Mucosa of descending colon (tissue), 3 donors: ENCODE measurements around the gene QRICH1. TPM values are rescaled to one million over a fixed set of nuclear protein-coding genes. Genes with fewer than 3 reads are reported as not detected.
A peak's percentile ranks its signal among the peaks of the same experiment; 100 is the strongest.
"Not testable (repeated sequence)": the region's sequence is repeated elsewhere in the genome, so short reads cannot be mapped to it uniquely, and the experiment has no call there.

Source experiments
- ATAC-seq: fragments of 200-7000 bp; cut with Tn5 transposase; one replicate; pipeline ENCODE4 v1.9.1; 2020; ENCODE audit warnings: mild to moderate bottlenecking, moderate library complexity
- DNase-seq, 3 donors: peaks; one replicate each; pipeline ENCODE4 v3.0.0-alpha.2; 2020
- H3K36me3 ChIP-seq: fragments of 200-600 bp; one replicate; pipeline ENCODE4 v1.8.0; 2021; ENCODE audit warnings: low read depth, mild to moderate bottlenecking
- H3K4me1 ChIP-seq: fragments of 200-600 bp; one replicate; pipeline ENCODE4 v1.8.0; 2021; ENCODE audit warnings: low read depth, mild to moderate bottlenecking
- H3K4me3 ChIP-seq: fragments of 200-600 bp; one replicate; pipeline ENCODE4 v1.8.0; 2021; ENCODE audit warnings: mild to moderate bottlenecking
- H3K9me3 ChIP-seq: fragments of 200-600 bp; one replicate; pipeline ENCODE4 v1.8.0; 2021; ENCODE audit warnings: mild to moderate bottlenecking
- CTCF ChIP-seq: fragments of 200-600 bp; IDR thresholded peaks from one replicate; pipeline ENCODE4 v1.8.0; 2022; ENCODE audit warnings: antibody characterized with exemption, mild to moderate bottlenecking
- intact Hi-C, 2 donors: fragments of 100-400 bp; cut with DNase I in 1 of 2; cut with micrococcal nuclease in 1 of 2; formaldehyde crosslinking; loops; one replicate each; pipeline versions ENCODE4 v1.11.0 to v1.11.1; 2022; cut with DNase I, micrococcal nuclease
- total RNA-seq, 3 donors: library from RNA; stranded (reverse); fragmentation: NEBNext Ultra II Directional in 2 of 3; extraction: Animal tissue kit (Norgen Biotek cat#: 25700) in 2 of 3; gene quantifications; one replicate each; pipeline versions ENCODE4 v1.2.1 to v1.2.4, GENCODE V29; 2021 to 2023
- donor health status: DM: no; HTN: no; CAD: no; lungs with moderate emphysema.
- donor health status: DM: no; HTN: no; CAD: no.
- donor health status: DM: no; HTN: yes; CAD: no.

Gene QRICH1
- total RNA-seq, 3 donors from 2014 or later, result 73.0 to 104 (median 86.1) TPM

DNA sequence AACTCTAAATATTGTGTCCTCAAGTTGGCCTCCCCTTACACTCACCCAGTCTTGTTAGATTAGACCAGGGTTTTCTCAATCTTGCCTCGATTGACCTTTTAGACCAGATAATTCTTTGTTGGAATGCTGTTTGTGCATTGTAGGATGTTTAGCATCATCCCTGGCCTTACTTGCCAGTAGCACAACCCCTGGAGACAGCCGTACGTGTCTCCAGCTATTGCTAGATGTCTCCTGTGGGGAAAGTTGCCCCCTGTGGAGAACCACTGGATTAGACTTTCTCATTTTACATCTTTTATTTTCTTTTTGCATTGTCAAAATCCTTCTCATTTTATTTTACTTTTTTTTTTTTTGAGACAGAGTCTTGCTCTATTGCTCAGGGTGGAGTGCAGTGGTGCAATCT lies 84.5 kb downstream of the QRICH1 start:
- no peak for TF ChIP-seq CTCF
- DNase-seq (no peak), ATAC-seq (no peak)
- Histone ChIP-seq H3K9me3 (no peaks in the 10 kb centered on the region), H3K36me3 (no peaks in the 10 kb centered on the region), H3K4me3 (no peak overlapping the region), H3K4me1 (peaks cover 9% of the 10 kb centered on the region)
- intact Hi-C loops, result no loop called here

DNA sequence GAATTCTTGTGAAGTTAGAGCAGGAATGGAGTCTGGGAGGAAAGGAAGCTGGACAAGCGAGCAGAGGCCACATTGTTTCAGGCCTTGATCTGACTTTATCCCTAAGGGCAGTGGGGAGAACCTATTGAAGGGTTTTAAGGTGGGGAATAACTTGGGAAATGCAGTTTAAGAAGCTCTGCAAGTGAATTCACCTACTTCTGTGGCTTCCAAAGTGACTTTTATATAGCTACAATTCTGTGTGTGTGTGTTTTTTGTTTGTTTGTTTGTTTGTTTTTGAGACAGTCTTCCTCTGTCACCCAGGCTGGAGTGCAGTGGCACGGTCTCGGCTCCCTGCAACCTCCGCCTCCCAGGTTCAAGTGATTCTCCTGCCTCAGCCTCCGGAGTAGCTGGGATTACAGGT lies 85.2 kb downstream of the QRICH1 start:
- H3K9me3 ChIP-seq, intact Hi-C loops, H3K36me3 ChIP-seq, DNase-seq, H3K4me3 ChIP-seq, ATAC-seq, H3K4me1 ChIP-seq: not testable (repeated sequence)

DNA sequence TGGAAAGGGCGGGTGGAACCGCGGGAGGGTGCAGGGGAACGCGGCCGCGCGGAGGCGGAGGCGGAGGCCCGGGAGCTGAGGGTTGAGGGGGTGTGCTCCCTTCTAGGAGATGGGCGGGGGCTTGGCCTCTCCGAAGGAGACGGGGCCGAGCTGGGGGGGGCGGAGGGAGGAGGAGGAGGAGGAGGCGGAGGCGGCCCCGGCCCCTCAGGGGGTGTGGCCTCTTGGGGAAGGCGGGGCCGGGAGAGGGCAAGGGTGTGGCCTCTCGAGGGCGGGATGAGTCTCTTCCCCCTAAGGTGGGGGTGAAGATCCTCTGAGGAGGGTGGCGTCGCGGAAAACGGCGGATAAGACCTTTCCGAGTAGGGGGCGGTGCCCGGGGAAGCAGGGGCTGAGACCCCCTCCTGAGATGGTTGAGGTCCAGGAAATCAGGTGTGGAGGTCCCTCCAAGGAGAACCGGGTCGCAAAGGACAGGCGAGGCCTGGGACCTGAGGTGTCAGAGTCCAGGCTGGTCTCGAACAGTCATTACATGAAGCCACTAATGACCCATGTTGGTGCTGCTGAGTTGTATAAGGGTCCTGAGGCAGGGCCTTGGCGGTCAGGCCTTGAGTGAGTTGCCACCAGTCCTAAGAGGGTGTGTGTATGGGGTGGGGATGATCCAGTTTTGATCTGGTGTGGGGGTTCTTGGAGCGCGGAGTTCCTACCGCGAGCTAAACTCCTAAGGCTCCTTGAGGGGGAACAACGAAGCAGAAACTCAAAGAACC lies 85.9 kb downstream of the QRICH1 start:
- ATAC-seq, result peak; percentile 87
- DNase-seq, result peak; percentile 92 to 97 (median 96)
- H3K4me1 ChIP-seq, result peaks cover 9% of the 10 kb centered on the region
- H3K9me3 ChIP-seq, result no peaks in the 10 kb centered on the region
- TF ChIP-seq CTCF, result no peak
- H3K36me3 ChIP-seq, result no peaks in the 10 kb centered on the region
- H3K4me3 ChIP-seq, result peak overlapping the region; percentile 51
- intact Hi-C loops, result no loop called here

DNA sequence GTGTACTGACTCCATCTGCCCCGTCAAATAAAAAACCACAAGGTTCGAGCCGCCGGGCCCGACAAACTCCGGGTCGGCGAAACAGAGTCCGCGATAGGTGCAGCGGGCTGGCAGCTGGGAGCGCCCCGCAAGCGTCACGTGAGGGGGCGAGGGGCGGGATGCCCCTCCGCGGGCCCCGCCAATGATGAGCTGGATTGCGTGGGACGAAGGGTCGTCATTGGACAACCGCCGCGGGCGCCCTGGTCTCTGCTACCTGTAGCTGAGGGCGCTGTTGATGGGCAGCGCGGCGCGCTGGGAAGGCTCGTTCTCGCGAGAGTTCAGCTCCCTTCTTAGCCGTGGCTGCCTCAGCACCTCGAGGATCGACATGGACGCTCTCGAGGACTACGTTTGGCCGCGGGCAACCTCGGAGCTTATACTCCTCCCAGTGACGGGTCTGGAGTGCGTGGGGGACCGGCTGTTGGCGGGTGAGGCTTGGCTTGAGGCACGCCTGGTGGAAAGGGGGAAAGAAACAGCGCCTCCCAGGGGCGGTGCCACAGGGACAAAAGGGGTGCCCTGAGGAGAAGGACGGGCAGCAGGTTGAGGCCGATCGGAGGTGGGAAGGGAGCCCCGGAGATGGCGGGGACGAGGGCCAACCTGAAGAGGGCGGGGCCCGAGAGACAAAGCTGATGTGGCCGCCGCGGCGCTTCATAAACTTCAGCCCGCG lies 86.7 kb downstream of the QRICH1 start, which contains the start of gene WDR6:
WDR6 (plus strand) TSS at position 324 of the 703 bp plus-strand sequence; CDS start at position 365, 41 bp downstream.
- Histone ChIP-seq H3K36me3 (no peaks in the 10 kb centered on the region), H3K4me1 (peaks cover 9% of the 10 kb centered on the region), H3K9me3 (no peaks in the 10 kb centered on the region), H3K4me3 (peak within 1 kb of the TSS; percentile 51)
- ATAC-seq (peak; percentile 89), DNase-seq (peak; percentile 97 to 99 (median 97))
- intact Hi-C loops, result no loop called here
- TF ChIP-seq CTCF, result no peak

DNA sequence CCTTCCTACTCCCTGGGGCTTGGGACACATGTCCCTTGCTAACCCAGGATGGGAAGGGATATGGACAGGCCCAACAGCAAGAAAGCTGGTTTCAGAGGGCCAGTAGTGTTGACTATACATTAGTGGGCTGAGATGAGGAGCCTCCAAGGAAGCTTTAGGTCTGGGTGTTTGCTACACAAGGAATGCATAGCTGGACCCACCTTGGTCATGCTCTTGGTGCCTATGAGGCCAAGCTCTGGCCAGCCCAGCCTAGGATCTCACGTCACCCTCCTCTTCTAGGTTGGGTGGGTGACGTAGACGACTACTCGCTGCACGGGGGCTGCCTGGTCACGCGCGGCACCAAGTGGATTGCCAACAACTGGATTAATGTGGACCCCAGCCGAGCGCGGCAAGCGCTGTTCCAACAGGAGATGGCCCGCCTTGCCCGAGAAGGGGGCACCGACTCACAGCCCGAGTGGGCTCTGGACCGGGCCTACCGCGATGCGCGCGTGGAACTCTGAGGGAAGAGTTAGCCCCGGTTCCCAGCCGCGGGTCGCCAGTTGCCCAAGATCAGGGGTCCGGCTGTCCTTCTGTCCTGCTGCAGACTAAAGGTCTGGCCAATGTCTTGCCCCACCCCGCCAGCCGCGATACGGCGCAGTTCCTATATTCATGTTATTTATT lies 87.3 kb downstream of the QRICH1 start:
- intact Hi-C loops, result no loop called here
- Histone ChIP-seq H3K9me3 (no peaks in the 10 kb centered on the region), H3K4me1 (peaks cover 9% of the 10 kb centered on the region), H3K36me3 (no peaks in the 10 kb centered on the region), H3K4me3 (peak overlapping the region; percentile 51)
- no peak for TF ChIP-seq CTCF
- peak in 1 of 3 donors; percentile 76 for DNase-seq
- peak; percentile 0 for ATAC-seq

GRCh38 chr3:49005998-49006397 lies 87.9 kb downstream of the QRICH1 start:
- no peak for ATAC-seq
- DNase-seq, result no peak
- H3K4me3 ChIP-seq, result no peak overlapping the region
- no peak for TF ChIP-seq CTCF
- intact Hi-C loops, result no loop called here
- no peaks in the 10 kb centered on the region for H3K9me3 ChIP-seq
- peaks cover 9% of the 10 kb centered on the region for H3K4me1 ChIP-seq
- no peaks in the 10 kb centered on the region for H3K36me3 ChIP-seq
